Stimulated activated CD4-positive, alpha-beta T cell treated with anti-CD3 and anti-CD28 coated beads, TNF-alpha, amount 100 ng/mL, for 4 hours (primary cell): ENCODE results near the gene CRIP3.
"Not testable (repeated sequence)": the region's sequence is repeated elsewhere in the genome, so short reads cannot be mapped to it uniquely, and the experiment has no call there.

Experiments used
- DNase-seq, 3 experiments: peaks; one replicate each; pipeline ENCODE4 v3.0.0-alpha.2; 2020; ENCODE audit warnings: low read depth in 3 of 3

Gene CRIP3

DNA sequence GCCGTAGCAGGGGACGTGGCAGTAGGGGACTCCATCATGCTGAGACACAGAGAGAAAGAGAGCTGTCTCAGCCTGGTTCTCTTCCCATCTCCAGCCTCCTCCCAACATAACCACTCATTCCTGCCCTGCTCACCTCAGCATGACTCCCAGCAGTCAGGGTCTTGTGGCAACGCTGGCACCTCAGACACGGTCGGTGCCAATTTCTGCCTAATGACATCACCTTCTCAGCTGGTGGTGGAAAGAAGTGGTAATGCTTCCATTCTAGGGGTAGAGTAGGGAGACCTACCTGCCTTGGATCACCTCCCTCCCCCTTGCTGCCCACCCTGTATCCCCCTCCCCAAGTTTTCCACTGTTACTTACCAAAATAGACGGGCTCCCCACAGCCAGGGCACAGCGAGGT, 2.5 kb downstream of the CRIP3 start:
- DNase-seq: no peak

DNA sequence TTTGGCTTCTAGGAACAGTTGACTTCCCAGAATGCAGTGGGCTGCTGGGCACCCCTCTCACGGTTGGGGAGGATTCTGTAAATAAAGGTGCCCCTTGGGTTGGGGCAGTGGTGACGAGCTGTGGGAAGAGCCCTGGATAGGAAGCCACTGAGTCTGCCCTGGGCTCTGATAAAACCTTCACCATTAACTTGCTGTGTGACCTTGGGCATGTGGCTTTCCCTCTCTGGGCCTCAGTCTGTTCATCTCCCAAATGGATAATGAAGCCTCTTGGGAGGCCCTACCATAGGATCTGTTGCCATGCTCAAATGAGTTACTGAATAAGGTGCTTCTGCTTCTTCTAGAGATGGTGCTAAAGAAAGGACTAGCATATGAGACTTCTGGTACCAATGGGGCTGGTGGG, 3.7 kb downstream of the CRIP3 start:
- DNase-seq: no peak

GRCh38 chr6:43304361-43304760, 4.3 kb downstream of the CRIP3 start:
- DNase-seq: no peak

DNA sequence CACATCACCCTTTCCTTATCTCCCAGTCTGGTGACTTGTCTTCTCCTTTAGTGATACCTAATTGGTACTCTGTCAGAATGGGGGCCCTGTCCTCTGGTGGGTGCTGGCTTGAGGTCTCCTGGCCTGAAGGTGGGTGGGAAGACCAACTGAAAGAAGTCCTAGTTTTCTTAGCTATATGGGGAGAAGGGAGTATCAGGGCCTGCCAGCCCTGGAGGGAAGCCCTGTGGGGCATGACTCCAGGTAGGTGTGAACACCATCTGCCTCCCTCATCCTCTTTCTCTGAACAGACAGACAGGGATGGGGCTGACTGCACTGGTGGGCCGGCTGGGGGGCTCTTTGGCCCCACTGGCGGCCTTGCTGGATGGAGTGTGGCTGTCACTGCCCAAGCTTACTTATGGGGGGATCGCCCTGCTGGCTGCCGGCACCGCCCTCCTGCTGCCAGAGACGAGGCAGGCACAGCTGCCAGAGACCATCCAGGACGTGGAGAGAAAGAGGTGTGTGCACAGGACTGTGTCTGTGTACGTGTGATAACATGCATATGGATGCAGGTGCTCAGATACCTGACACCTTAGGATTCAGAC, 4.8 kb downstream of the CRIP3 start:
- no peak for DNase-seq

- not testable (repeated sequence) for DNase-seq
Measured at GRCh38 chr6:43303006-43303405, 5.6 kb downstream of the CRIP3 start.

DNA sequence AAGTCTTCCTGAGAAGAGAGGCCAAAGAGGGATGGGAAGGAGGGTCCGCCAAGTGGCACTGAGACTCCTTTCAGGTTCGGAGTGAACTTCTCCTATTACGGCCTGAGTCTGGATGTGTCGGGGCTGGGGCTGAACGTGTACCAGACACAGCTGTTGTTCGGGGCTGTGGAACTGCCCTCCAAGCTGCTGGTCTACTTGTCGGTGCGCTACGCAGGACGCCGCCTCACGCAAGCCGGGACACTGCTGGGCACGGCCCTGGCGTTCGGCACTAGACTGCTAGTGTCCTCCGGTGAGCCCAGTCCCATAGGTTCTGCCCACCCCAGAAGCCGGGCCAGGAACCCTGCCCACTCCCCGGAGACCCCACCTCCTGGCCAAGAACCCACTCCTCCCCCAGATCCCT, 6.5 kb downstream of the CRIP3 start:
- DNase-seq: no peak

DNA sequence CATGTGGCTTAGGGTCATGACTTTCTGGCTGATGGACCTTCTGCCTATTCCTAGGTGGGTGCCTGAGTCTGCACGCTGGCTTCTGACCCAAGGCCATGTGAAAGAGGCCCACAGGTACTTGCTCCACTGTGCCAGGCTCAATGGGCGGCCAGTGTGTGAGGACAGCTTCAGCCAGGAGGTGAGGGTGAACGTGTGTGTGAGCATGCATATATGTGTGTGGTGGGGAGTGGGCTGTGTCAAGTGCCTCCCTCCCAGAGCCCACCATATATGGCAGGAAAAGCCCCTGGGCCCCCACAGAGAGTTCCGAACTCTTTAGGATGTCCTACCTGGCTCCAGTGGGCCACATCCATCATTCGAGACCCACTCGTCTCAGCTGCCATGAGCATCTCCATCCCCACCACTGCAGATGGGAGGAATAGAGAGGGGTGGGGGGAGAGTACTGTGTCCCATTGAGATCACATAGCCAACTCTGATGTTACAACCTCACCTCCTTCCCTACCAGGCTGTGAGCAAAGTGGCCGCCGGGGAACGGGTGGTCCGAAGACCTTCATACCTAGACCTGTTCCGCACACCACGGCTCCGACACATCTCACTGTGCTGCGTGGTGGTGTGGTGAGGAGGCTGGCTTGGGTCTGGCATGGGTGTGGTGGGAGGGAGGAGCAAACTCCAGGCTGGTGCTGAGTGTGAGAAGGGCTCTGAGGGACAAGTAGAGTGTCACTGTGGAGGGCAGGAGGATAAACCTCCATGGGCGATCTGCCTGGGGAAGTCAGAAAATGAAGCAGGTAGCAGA, 7.3 kb downstream of the CRIP3 start:
- DNase-seq: no peak

DNA sequence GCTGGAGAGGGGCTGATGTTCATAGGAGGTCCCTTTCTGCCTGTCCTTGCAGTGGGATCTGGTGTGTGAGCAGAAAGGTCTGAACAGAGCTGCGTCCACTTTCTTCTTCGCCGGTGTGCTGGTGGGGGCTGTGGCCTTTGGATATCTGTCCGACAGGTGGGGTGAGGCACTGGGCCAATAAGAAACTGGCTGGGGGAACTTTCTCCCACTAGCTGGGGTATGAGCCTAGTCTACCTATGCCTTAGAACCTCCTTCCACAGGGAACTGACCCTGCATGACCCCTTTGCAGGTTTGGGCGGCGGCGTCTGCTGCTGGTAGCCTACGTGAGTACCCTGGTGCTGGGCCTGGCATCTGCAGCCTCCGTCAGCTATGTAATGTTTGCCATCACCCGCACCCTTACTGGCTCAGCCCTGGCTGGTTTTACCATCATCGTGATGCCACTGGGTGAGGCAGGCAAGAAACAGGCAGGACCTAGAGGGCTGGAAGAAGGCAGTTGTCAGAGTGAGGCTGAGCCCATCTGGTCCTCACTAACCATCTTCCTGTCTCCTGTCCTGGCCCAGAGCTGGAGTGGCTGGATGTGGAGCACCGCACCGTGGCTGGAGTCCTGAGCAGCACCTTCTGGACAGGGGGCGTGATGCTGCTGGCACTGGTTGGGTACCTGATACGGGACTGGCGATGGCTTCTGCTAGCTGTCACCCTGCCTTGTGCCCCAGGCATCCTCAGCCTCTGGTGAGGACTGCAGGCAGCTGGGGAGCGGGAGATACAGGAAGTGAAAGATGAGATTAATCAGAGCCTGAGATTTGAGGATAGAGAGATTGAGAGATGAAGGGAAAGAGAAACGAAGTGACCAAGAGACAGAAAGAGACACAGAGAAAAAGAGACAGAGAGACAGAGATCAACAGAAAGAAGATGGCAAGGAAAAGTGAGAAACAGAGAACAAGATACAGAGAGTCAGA, 9.0 kb downstream of the CRIP3 start:
- no peak for DNase-seq

- DNase-seq: no peak
Measured at GRCh38 chr6:43298565-43299337, 9.9 kb downstream of the CRIP3 start.

GRCh38 chr6:43297644-43298564, 10.7 kb downstream of the CRIP3 start, which contains the start of gene SLC22A7:
Gene SLC22A7, plus strand, starts transcription at chr6:43298260. Its CDS starts 99 bp downstream, at chr6:43298359.
- DNase-seq: no peak

DNA sequence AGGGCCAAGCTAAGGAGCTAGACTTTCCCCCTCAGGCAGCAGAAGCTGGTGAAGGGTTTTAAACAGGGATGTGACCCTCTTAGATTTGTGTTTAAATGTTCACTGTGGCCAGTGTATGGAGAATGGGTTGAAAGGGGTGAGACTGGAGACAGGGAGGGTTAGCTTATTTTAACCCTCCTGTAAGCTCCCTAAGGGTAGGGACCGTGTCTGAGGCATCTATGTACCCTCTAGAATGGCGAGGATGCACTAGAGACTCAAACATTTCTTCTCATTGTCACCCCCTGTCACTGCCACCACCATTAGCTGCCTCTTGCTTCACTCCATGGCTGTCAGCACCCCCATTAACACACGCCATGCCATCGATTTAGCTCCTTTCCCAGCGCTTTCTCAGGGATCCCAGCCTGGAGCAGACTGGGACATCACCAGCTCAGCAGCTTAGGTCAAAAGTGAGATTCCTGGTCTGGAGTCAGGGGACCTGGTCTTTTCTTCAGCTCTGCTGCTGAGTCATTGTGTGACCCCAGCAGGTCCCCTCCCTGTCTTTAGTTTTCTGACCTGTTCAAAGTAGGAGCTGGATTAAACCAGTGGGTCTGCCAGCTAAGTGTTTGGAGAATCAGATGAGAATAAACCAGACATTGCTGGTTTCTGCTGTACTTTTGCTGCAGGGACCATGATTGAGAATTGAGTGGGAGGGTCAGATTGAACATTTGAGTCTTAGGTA, 11.7 kb downstream of the CRIP3 start:
- DNase-seq: no peak

- no peak for DNase-seq
Measured at GRCh38 chr6:43295456-43295855, 13.2 kb downstream of the CRIP3 start.

DNA sequence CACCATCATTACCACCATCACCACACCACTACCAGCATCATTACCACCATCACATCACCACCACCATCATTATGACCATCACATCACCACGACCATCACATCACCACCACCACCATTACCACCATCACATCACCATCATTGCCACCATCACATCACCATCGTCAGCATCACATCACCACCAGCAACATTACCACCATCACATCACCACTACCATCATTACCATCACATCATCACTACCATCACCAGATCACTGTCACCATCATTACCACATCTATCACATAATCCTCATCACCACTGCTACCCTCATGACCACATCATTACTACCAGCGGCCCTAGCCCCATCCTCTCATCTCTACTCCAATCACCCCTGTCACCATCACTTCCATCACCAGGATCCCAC, 14.1 kb downstream of the CRIP3 start:
- no peak for DNase-seq

DNA sequence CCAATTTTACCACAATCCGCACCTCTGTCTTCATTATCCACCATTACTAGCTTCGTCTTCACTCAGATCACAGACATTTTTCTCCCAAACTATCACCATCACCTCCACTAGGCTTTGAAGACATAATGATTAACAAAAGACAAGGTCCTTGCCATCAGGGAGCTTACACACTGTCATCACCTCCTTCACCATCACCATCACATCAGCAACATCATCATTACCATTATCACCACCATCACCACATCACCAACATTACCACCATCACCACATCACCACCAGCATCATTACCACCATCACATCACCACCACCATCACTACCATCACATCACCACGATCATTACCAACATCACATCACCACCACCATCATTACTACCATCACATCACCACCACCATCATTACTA, 14.9 kb downstream of the CRIP3 start:
- no peak for DNase-seq

- no peak for DNase-seq
Measured at GRCh38 chr6:43292763-43293318, 15.8 kb downstream of the CRIP3 start.

DNA sequence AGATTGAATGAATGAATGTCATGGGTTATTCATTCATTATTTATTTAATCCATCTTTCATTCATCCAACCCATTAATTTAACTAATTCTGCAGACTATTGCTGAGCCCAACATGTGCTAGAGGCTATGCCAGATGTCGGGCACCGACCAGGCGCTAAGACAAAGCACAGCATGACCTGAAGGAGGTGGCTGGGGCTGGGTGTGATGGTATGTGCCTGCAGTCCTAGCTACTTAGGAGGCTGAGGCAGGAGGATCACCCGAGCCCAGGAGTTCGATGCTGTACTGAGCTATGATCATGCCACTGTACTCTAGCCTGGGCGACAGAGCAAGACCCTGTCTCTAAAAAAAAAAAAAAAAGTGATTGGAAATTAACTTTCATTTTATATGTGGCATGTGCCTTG, 16.3 kb downstream of the CRIP3 start:
- DNase-seq: no peak

- no peak for DNase-seq
Measured at GRCh38 chr6:43291708-43292107, 16.9 kb downstream of the CRIP3 start.

DNA sequence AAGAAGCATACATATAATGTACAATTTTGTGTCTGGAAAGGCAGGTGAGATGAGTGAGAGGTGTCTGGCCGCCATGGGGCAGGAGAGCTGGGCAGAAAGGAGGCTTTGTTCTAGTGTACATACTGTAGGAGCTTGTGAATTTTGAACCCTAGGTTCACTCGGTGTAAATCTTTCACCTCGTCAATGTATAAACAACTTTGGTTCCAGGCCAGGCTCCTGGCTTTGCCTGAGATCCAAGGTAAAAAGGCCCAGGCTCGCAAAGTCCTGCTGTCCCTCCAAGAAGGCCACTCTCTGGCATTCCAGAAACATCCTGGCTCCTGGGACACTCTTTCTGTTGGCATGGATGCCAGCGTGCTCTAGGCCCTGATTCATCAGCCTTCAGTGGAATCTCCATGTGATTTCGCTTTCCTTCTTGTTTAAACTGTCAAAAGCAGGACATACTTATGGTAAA, 17.7 kb downstream of the CRIP3 start:
- DNase-seq: no peak

DNA sequence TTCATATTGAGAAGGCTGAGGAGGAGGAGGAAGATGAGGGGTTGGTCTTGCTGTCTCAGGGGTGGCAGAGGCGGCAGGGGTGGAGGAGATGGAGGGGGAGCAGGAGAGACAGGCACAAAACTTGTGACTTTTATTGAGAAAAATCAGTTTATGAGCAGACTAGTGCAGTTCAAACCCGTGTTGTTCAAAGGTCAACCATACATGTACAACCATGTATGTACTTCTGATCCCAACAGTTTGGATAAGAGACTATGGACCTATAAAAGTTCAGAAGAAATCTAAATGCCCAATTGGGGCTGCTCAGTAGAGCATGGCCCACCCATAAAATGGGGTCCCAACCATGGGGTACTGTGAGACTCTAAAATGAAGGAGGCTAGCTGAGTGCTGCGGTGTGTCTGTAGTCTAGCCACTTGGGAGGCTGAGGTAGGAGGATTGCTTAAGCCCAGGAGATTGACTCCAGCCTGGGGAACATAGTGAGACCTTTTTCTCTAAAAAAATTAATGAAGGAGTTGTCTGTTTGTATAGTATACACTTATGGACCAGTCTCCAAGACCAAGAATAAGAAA, 18.2 kb downstream of the CRIP3 start:
- no peak for DNase-seq
